Hair follicular keratinocyte (primary cell): ENCODE data around the gene PKN1. TPM values are rescaled to one million over a fixed set of nuclear protein-coding genes. Genes with fewer than 3 reads are reported as not detected.

ENCODE experiments used
- total RNA-seq: library from RNA; depleted of rRNA; stranded (reverse); fragments of >200 nt; gene quantifications from 2 replicates; pipeline ENCODE4 v1.2.3, GENCODE V29; 2015

Gene PKN1
- 5.6 and 6.9 TPM in 2 replicates for total RNA-seq

GRCh38 chr19:14432791-14433553, at the start of gene PKN1:
PKN1 (plus strand) TSS chr19:14433306; CDS start chr19:14433522, 216 bp downstream.

GRCh38 chr19:14419106-14419813, 13.8 kb upstream of the PKN1 start, which contains the start of gene DDX39A:
DDX39A (minus strand) TSS chr19:14419341; CDS start chr19:14413220, 6,121 bp downstream.

GRCh38 chr19:14475251-14476073, 42.4 kb downstream of the PKN1 start, which contains the start of gene PTGER1:
PTGER1 (minus strand) TSS chr19:14475354; CDS start chr19:14474320, 1,034 bp downstream.

GRCh38 chr19:14496029-14496833, 63.1 kb downstream of the PKN1 start, which contains the start of gene GIPC1:
GIPC1 (minus strand) TSS chr19:14496127; CDS start chr19:14482976, 13,151 bp downstream.

GRCh38 chr19:14517840-14518505, 84.9 kb downstream of the PKN1 start, which contains the start of gene DNAJB1:
DNAJB1 (minus strand) TSS chr19:14518397; CDS start chr19:14518349, 48 bp downstream.

Other genes with a start within 250 kb of the PKN1 start
- gene ADGRL1, start 227.1 kb upstream of the PKN1 start, total RNA-seq = 1.2 and 2.3 TPM in 2 replicates
- gene ADGRE5, start 51.9 kb upstream of the PKN1 start, total RNA-seq = 2.7 and 8.9 TPM in 2 replicates
- 103 and 202 TPM in 2 replicates for gene DDX39A, start 14.0 kb upstream of the PKN1 start, total RNA-seq
- 0.78 TPM in 1 of 2 replicates, not detected in the other for gene PTGER1, start 42.0 kb downstream of the PKN1 start, total RNA-seq
- gene GIPC1, start 62.8 kb downstream of the PKN1 start, total RNA-seq = 179 and 181 TPM in 2 replicates
- 100 and 107 TPM in 2 replicates for gene DNAJB1, start 85.1 kb downstream of the PKN1 start, total RNA-seq
- 80.6 and 98.3 TPM in 2 replicates for gene TECR, start 96.3 kb downstream of the PKN1 start, total RNA-seq
- gene NDUFB7, start 138.8 kb downstream of the PKN1 start, total RNA-seq = 371 and 397 TPM in 2 replicates
- not detected in 2 replicates for gene CLEC17A, start 149.8 kb downstream of the PKN1 start, total RNA-seq
- not detected in 2 replicates for gene ADGRE3, start 241.5 kb downstream of the PKN1 start, total RNA-seq